ENCODE data around the gene FRRS1L.

The FRRS1L gene

DNA sequence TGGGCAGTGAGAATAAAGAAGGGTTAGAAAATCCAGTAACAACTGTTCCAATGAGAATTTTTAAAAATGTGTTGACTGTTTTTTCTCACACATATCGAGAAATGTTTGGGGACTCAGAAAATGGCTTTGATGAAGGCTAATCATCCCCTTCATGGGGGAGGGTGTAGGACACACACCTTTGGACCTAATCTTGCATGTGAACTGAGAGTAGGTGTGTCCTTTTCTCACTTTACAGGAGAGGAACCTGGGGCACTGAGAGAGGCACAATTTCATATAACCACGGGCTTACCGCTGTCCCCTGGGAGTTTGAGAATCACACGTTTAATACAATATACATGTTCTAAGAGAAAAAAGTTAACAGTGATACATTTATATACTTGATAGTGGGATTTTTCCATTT, 17.3 kb downstream of the FRRS1L start:
- Histone ChIP-seq H3K4me1 (ENCODE audit: insufficient read depth, low read length, severe bottlenecking) (no peaks in the 10 kb centered on the region), H3K9ac (ENCODE audit: low read length) (no peak overlapping the region), H3K27ac (ENCODE audit: low read depth, low read length, poor library complexity, severe bottlenecking) (no peak overlapping the region), H3K9me3 (ENCODE audit: low read length) (no peaks in the 10 kb centered on the region), H3K4me3 (ENCODE audit: low read depth, low read length, poor library complexity, severe bottlenecking) (no peak overlapping the region), H3K79me2 (ENCODE audit: insufficient read depth, low read length) (no peaks in the 10 kb centered on the region), H4K20me1 (ENCODE audit: insufficient read depth, low read length) (no peaks in the 10 kb centered on the region), H3K36me3 (ENCODE audit: insufficient read depth, low read length) (no peaks in the 10 kb centered on the region), H2AFZ (ENCODE audit: low read length) (no peak overlapping the region), H3K9me2 (ENCODE audit: low read depth, low read length) (no peaks in the 10 kb centered on the region), H3K27me3 (ENCODE audit: insufficient read depth, low read length) (no peaks in the 10 kb centered on the region; the same call in 1 of the 2 replicates), H3F3A (ENCODE audit: insufficient read depth, low read length) (no peaks in the 10 kb centered on the region), H3K4me2 (ENCODE audit: low read length) (no peak overlapping the region)
- TF ChIP-seq EZH2 (IDR thresholded peaks at IDR 0.05; ENCODE audit: borderline replicate concordance, low read length): no peak
- TF ChIP-seq, protein P1, sequence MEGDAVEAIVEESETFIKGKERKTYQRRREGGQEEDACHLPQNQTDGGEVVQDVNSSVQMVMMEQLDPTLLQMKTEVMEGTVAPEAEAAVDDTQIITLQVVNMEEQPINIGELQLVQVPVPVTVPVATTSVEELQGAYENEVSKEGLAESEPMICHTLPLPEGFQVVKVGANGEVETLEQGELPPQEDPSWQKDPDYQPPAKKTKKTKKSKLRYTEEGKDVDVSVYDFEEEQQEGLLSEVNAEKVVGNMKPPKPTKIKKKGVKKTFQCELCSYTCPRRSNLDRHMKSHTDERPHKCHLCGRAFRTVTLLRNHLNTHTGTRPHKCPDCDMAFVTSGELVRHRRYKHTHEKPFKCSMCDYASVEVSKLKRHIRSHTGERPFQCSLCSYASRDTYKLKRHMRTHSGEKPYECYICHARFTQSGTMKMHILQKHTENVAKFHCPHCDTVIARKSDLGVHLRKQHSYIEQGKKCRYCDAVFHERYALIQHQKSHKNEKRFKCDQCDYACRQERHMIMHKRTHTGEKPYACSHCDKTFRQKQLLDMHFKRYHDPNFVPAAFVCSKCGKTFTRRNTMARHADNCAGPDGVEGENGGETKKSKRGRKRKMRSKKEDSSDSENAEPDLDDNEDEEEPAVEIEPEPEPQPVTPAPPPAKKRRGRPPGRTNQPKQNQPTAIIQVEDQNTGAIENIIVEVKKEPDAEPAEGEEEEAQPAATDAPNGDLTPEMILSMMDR (IDR thresholded peaks at IDR 0.05; ENCODE audit: low read length): no peak

DNA sequence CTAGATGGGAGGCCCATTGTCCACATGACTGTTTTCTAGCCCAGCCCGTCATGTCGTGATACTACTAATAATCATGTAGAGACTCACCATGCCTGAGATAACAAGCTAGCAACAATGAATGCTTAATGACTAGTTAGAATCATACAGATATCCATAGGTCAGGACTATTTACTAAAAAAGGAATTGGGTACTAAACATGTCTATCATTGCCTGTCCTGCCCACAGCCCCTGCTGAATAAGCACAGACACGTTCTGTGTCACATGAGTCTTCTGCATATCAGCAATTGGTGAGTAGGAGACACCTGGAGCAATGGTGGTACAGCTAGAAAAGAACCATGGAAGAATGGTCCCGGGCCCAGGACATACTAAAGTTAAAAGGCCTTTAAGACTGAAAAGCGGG, 18.0 kb downstream of the FRRS1L start:
- no peaks in the 10 kb centered on the region for H3K9me2 ChIP-seq (ENCODE audit: low read depth, low read length)
- H3K9me3 ChIP-seq (ENCODE audit: low read length): no peaks in the 10 kb centered on the region
- H3K4me2 ChIP-seq (ENCODE audit: low read length): no peak overlapping the region
- no peak overlapping the region for H3K9ac ChIP-seq (ENCODE audit: low read length)
- no peak overlapping the region for H3K27ac ChIP-seq (ENCODE audit: low read depth, low read length, poor library complexity, severe bottlenecking)
- H3K4me3 ChIP-seq (ENCODE audit: low read depth, low read length, poor library complexity, severe bottlenecking): no peak overlapping the region
- H3K27me3 ChIP-seq (ENCODE audit: insufficient read depth, low read length): no peaks in the 10 kb centered on the region; the same call in 1 of the 2 replicates
- no peak for TF ChIP-seq EZH2 (IDR thresholded peaks at IDR 0.05; ENCODE audit: borderline replicate concordance, low read length)
- TF ChIP-seq, protein P1 (IDR thresholded peaks at IDR 0.05; ENCODE audit: low read length): no peak
- no peaks in the 10 kb centered on the region for H3K79me2 ChIP-seq (ENCODE audit: insufficient read depth, low read length)
- no peaks in the 10 kb centered on the region for H3K36me3 ChIP-seq (ENCODE audit: insufficient read depth, low read length)
- H2AFZ ChIP-seq (ENCODE audit: low read length): no peak overlapping the region
- H4K20me1 ChIP-seq (ENCODE audit: insufficient read depth, low read length): no peaks in the 10 kb centered on the region
- H3F3A ChIP-seq (ENCODE audit: insufficient read depth, low read length): no peaks in the 10 kb centered on the region
- no peaks in the 10 kb centered on the region for H3K4me1 ChIP-seq (ENCODE audit: insufficient read depth, low read length, severe bottlenecking)

GRCh38 chr9:109145051-109145450, 22.0 kb downstream of the FRRS1L start:
- TF ChIP-seq, protein P1 (IDR thresholded peaks at IDR 0.05; ENCODE audit: low read length): no peak
- TF ChIP-seq EZH2 (IDR thresholded peaks at IDR 0.05; ENCODE audit: borderline replicate concordance, low read length): no peak
- Histone ChIP-seq H3K4me1 (ENCODE audit: insufficient read depth, low read length, severe bottlenecking) (no peaks in the 10 kb centered on the region), H3K79me2 (ENCODE audit: insufficient read depth, low read length) (no peaks in the 10 kb centered on the region), H3K9ac (ENCODE audit: low read length) (no peak overlapping the region), H3K27me3 (ENCODE audit: insufficient read depth, low read length) (no peaks in the 10 kb centered on the region), H3K9me2 (ENCODE audit: low read depth, low read length) (no peaks in the 10 kb centered on the region), H3K4me2 (ENCODE audit: low read length) (no peak overlapping the region), H2AFZ (ENCODE audit: low read length) (no peak overlapping the region), H3K4me3 (ENCODE audit: low read depth, low read length, poor library complexity, severe bottlenecking) (no peak overlapping the region), H4K20me1 (ENCODE audit: insufficient read depth, low read length) (no peaks in the 10 kb centered on the region), H3K9me3 (ENCODE audit: low read length) (no peaks in the 10 kb centered on the region), H3K36me3 (ENCODE audit: insufficient read depth, low read length) (no peaks in the 10 kb centered on the region), H3F3A (ENCODE audit: insufficient read depth, low read length) (no peaks in the 10 kb centered on the region), H3K27ac (ENCODE audit: low read depth, low read length, poor library complexity, severe bottlenecking) (no peak overlapping the region)

All from OCI-LY1 (cell line).